GM10248 (cell line): ENCODE measurements around the gene NKX1-1.

Experiments
- CTCF ChIA-PET: fragments of 300-600 bp; sonication (Branson Sonifier 250); formaldehyde crosslinking; extraction: SDS; loops from one replicate; lab custom pipeline; 2021; ENCODE audit warnings: antibody characterized with exemption; lab: Yijun Ruan, JAX
- POLR2A ChIA-PET: fragments of 350-650 bp; sonication (Branson Sonifier 250); formaldehyde crosslinking; extraction: SDS; loops from one replicate; lab custom pipeline; 2020; ENCODE audit warnings: antibody characterized with exemption; lab: Yijun Ruan, JAX
- DNase-seq: peaks from one replicate; pipeline ENCODE4 v3.0.0; 2012; ENCODE audit errors: extremely low spot score
- CTCF ChIP-seq: IDR thresholded peaks from 2 replicates; pipeline ENCODE4 v1.5.1; 2012; ENCODE audit warnings: mild to moderate bottlenecking, low read depth; ENCODE audit errors: extremely low read depth, missing control alignments, control extremely low read depth

The NKX1-1 gene

DNA sequence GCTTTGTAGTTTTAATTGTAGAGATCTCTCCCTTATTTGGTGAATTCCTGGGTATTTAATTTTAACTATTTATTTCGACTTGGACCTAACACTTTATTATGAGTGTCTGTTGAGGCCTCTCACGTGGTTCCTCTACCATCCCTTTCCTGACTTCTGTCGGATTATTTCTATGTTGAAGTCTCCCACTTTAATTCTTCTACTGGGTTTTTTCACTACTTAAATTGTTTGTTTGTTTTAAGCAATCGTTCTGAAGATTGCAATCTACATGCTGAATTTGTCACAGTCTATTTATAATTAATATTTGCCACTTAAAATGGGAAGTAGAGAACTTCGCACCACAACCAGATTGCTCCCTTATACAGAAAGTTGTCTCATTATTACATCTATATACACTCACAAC lies 20.8 kb upstream of the NKX1-1 start:
- CTCF ChIA-PET = no interaction called here
- POLR2A ChIA-PET = no interaction called here
- no peak for TF ChIP-seq CTCF
- DNase-seq = no peak

- no peak for DNase-seq
- TF ChIP-seq CTCF = no peak
- POLR2A ChIA-PET = no interaction called here
- CTCF ChIA-PET = no interaction called here
Observed at GRCh38 chr4:1421657-1422056, 15.4 kb upstream of the NKX1-1 start.

GRCh38 chr4:1419708-1420107 lies 13.5 kb upstream of the NKX1-1 start:
- ChIA-PET POLR2A (no interaction called here), CTCF (no interaction called here)
- no peak for DNase-seq
- no peak for TF ChIP-seq CTCF

DNA sequence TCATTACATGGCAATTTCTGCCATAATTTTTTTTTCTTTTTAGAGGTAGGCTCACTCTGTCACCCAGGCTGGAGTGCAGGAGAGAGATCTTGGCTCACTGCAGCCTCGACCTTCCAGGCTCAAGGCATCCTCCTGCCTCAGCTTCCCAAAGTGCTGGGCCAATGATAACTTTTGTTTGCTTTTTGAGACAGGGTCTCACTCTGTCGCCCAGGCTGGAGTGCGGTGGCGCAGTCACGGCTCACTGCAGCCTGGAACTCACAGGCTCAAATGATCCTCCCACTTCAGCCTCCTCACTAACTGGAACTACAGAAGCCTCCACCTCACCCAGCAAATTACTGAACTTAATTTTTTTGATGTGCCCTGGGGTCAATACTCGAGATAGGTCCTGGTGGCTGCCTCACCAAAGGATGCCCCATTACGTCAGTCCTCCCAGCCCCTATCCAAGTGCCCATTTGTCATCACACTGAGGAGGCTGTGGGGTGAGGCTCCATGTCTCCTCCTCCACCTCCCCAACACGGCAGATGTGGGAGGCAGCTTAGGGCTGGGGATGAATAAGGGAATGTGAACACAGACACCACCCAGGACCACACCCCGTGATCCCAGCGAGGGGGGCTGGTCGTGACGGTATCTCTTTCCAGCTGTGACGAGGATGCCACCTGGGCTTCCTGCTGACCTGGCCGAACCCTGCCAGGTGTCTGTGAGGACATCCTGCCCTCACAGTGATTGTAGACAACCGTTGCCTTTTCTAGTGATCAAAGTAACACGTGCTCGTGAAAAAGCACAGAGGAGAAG lies 12.4 kb upstream of the NKX1-1 start:
- ChIA-PET POLR2A (no interaction called here), CTCF (no interaction called here)
- no peak for TF ChIP-seq CTCF
- DNase-seq = no peak

- CTCF ChIA-PET = no interaction called here
- no peak for TF ChIP-seq CTCF
- DNase-seq = no peak
- POLR2A ChIA-PET = no interaction called here
Observed at GRCh38 chr4:1417522-1418390, 11.5 kb upstream of the NKX1-1 start.

DNA sequence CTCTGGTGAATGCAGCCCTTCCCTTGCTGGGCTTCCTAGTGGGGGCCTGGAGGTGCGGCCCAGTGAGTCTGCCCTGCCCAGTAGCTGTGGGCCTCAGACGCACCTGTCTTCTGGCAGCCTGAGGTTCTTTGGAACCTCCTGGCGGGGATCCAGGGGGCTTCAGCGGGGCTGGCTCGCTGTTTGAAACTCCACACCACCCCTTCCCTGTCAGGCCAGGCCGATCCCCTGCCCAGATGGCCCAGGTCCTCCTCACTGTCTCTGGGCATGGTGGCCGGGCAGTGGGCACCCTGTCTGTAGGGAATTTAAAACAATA lies 10.7 kb upstream of the NKX1-1 start:
- DNase-seq = no peak
- TF ChIP-seq CTCF = no peak

More for the DNA sequence above, 10.7 kb upstream of the NKX1-1 start:
- POLR2A ChIA-PET = no interaction called here
- CTCF ChIA-PET = no interaction called here
